GM23248 (cell line): ENCODE results near the gene SEC14L1.

Experiments
- EZH2 ChIP-seq: fragments of 200-600 bp; sonication (generic); IDR thresholded peaks from 2 replicates; pipeline ENCODE4 v1.6.1; 2018; ENCODE audit warnings: antibody characterized with exemption, mild to moderate bottlenecking; ENCODE audit not compliant: insufficient read depth, poor library complexity, severe bottlenecking
- EZH2phosphoT487 ChIP-seq: fragments of 200-600 bp; sonication (generic); IDR thresholded peaks from 2 replicates; pipeline ENCODE4 v1.6.1; 2018; ENCODE audit warnings: antibody characterized with exemption, moderate library complexity, mild to moderate bottlenecking, low read depth; ENCODE audit not compliant: insufficient read depth

GRCh38 chr17:77266213-77266612 is 125.4 kb downstream of the SEC14L1 start:
- TF ChIP-seq EZH2 (no peak), EZH2phosphoT487 (no peak)
